Measurements from ENCODE around the gene MYO1A.
"Not testable (repeated sequence)": the region's sequence is repeated elsewhere in the genome, so short reads cannot be mapped to it uniquely, and the experiment has no call there.

MYO1A gene

DNA sequence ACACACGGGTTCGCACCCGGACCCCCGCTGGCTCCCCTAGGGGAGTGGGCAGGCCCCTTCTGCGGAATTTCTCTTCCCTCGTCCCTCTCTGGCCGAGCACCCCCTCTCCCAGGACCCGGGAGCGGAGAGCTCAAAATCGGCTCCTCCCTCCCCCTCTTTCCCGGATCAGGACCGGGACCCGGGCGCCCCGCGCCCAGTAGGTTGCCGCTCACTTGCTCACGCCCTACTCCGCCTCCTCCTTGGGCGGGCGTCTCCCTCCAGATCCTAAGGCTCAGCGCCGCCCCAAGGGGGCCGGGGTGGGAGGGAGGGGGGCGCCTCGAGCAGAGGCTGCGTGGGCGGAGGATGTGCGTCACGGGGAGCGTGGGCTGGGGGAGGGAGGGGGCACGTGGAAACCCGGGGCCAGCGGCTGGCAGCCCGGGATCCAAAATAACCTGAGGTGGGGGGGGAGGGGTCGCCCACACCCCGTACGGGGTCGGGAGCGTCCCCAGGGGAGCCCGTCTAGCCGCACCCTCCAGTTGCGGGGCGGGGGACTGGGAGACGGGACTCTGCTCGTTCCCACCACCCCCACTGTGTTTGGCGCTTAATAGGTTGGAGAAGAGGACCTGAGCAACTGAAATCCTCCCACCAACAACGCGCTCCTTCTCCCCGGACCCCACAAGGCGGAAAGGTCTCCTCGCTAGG lies 37.2 kb upstream of the MYO1A start:
- peak; percentile 92 to 97 (median 96) for DNase-seq (ENCODE audit: low read depth in 3 of 3)

DNA sequence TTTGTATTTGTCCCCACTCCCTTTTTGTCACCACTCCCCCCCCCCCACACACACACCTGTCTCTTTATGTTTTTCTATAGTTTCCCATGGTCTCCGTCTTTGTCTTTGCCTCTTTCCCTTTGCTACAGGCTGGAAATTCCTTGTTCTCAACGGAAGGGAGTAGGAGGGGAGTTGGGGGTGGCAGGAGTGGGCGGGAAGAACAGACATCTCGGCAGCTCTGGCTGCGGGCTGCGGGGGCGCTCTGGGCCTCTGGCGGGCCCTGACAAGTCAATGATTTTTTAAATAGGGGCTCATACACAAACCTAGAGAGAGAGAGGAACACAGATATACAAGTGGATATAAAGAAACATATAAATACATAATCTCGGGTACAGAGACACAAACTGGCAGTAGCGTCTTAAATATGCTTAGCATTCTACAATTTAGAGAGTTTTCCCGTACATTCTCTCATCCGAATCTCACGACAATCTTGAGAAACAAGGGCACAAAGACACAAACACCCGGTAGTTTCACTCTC lies 36.6 kb upstream of the MYO1A start:
- peak in 2 of 3 experiments; percentile 61 to 67 for DNase-seq (ENCODE audit: low read depth in 3 of 3)

DNA sequence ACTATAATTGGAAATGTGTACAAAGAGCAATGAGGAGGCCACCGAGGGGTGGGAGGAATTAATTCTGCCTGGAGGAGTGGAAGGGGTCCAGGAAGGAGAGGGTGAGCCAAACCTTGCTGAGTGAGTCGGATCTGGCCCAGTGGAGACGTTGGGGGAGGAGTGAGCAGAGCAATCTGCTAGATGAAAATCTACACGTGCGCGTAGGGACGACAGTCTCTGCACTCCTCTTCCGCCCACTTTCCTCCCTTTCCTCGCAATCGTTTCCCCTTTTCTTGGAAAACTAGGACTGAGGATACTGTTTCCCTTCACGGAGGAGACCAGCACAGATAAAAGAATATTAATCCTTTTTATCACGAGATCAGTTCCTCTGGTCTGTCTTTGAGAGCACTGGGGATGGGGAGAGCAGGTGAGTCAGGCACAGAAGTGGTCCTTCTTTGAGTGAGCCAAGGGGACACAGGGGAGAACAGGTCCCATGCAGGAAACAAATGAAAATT lies 36.1 kb upstream of the MYO1A start:
- DNase-seq (ENCODE audit: low read depth in 3 of 3) = no peak

DNA sequence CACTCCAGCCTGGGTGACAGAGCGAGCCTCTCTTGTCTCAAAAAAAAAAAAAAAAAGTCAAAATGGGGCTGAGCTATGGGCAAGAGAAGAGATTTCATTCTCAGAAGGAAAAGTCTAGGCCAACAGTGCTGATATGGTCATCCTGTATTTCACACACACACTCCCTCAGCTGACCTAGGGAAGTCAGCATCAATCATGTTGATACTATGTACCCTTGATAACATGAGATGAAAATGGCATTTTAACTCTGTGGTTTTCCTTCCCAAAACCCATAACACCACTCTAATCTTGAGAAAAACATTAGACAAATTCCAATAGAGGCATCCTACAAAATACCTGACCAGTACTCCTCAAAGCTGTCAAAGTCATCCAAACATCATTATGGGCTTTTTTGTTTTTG lies 30.9 kb upstream of the MYO1A start:
- no peak for DNase-seq (ENCODE audit: low read depth in 3 of 3)

DNA sequence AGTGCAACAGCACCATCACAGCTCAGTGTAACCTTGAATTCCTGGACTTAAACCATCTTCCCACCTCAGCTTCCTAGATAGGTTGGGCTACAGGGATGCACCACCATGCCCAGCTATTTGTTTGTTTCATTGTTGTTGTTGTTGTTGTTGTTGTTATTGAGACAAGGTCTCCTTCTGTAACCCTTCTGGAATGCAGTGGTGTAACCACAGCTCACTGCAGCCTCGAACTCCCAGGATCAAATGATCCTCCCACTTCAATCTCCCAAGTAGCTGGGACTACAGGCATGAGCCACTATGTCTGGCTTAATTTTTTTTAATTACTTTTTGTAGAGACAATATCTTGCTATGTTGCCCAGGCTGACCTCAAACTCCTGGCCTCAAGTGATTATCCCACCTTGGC lies 29.9 kb upstream of the MYO1A start:
- DNase-seq (ENCODE audit: low read depth in 3 of 3) = no peak

DNA sequence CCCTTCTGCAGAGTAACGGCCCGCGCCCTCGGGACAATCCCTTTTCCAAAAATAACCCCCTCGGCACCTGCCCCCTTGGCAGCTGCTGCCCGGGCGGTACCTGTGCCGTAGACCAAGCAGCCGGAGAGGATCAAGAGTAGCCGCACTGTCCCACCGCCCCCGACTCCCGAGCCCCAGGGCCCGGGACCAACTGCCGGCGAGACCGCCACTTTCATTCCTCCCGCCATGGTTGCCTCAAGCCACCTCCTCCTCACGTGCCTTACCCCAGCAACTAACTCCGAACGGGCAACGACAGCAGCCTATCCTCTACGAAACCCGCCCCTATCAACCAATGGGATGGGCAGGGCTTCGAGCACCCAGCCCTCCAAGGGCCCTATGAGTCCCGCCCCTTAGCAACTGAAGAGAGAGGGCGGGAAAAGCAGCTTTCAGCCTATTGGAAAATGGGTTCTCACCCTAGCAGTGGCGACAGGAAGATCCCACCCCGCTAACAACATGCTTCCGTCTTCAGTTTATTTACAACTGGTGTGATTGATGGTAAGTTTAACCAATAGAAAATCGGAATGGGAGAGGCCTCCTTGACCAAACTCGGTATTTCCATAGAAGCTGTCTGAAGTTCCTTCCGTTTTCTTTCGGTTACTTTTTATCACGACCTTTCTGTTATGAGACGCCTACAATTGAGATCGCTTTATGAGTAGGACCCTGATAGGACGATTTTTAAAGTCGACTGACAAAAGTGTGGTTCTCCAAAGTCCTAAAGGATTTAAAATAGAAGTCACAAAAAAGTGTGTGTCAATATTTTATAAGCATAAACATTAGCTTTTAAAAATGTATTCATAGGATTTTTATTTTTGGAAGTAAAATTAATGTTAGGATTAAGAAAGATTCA lies 28.8 kb upstream of the MYO1A start, which contains the start of gene NEMP1:
NEMP1 (minus strand) TSS at position 273 of the 886 bp plus-strand sequence; CDS start at position 227, 46 bp downstream.
- DNase-seq (ENCODE audit: low read depth in 3 of 3) = peak; percentile 68 to 93 (median 89)

DNA sequence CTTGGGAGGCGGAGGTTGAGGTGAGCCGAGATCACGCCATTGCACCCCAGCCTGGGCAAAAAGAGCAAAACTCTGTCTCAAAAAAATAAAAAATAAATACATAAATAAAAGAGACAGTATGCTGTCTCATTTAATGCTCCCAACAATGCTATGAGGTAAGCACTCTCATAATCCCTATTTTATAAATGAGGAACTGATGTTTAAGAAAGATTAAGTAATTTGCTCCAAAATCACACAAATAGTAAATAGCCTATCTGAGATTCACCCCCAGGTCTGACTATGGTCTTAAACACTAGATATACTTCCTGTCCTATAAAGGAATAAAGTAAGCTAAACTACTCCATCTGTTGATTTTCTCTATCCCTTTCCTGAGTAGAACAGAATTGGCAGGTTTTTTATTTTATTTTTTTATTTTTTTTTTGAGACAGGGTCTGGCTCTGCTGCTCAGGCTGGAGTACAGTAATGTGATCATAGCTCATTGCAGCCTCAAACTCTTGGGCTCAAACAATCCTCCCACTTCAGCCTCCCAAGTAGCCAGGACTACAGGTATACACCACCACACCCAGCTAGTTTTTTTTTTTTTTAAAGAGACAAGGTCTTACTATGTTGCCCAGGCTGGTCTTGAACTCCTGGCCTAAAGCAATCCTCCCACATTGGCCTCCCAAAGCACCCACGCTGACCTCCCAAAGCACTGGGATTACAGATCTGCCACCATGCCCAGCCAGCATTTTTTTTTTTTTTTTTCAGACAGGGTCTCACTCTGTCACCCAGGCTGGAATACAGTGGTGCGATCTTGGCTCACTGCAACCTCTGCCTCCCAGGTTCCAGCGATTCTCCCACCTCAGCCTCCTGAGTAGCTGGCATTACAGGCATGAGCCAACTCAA lies 23.9 kb upstream of the MYO1A start:
- not testable (repeated sequence) for DNase-seq (ENCODE audit: low read depth in 3 of 3)

DNA sequence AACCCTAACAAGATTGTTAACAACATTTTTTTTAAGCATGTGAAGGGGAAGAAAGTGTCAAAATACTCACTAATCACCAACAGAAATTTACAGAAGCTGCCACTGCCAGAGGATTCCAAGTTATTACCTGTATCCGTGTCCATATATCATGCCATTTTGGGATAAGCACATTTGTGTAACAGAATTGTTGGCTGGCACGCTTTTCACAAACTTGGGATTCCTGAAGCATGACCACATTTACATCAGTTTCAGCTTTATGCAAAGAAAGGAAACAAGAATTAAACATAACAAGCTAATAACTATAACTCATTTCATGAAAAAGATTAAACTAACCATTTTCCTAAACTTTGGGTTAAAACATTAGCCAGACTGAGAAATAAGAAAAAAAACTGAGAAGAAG lies 22.7 kb upstream of the MYO1A start:
- DNase-seq (ENCODE audit: low read depth in 3 of 3) = no peak

DNA sequence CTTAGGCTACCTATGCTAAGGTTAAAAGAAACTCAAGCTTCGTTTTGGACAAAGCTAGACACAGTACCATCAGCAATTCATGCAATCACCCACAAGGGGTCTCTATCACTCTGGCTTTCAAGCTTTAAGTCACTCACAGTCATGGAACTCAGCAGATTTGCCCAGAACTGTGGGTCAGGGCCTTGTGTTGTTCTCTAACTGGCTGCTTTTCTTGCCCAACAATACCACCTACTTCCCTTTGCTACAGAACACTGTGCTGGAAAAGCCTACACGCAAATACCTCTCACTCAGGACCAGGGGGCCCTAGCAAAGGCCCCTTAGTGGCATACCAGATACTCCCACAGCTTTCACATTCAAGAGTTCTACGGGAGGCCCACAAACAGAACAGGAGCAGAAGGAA lies 19.6 kb upstream of the MYO1A start:
- no peak for DNase-seq (ENCODE audit: low read depth in 3 of 3)

DNA sequence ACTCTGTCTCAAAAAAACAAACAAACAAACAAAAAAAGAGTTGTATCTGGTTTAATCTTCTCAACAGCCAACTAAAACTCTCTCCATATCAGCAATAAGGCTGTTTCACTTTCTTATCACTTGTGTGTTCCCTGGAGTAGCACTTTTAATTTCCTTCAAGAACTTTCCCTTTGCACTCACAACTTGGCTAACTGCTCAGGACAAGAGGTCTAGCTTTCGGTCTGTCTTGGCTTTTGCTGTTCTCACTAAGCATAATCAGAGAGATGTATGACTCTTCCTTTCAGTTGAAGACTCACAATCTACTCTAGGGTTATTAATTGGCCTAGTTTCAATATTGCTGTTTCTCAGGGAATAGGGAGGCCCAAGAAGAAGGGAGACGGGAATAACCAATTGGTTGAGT lies 16.3 kb upstream of the MYO1A start:
- no peak for DNase-seq (ENCODE audit: low read depth in 3 of 3)

DNA sequence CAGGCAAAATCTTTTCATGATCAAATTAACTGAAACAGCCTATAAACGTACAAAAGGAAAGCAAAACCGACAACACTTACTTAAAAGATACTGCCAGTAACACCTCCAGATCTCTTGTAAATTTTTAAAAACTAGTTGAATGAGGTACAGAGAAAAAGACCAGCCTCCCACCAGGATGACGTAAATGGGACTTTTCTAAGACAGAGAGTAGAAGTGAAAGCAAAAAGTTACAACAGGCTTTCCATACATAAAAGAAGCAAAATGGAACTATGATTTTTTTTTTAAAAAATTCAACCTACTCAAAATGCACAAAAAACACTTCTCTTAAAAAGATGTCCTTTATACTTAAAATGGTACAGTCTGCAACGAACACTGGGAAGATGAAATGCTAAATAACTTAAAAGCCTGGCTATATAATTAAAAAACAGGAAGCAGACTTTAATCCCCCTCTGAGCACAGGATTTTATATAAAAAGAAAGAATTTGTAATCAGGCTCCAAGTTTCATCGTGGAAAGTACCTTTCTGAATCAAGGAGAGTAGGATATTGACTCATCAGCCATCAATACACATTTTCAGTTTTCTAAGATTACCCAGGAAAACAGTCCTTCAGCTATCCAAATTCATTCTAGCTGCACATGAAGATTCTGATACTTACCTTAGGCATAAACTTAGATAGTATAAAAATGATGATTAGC lies 14.2 kb upstream of the MYO1A start:
- peak in 1 of 3 experiments; percentile 31 for DNase-seq (ENCODE audit: low read depth in 3 of 3)

DNA sequence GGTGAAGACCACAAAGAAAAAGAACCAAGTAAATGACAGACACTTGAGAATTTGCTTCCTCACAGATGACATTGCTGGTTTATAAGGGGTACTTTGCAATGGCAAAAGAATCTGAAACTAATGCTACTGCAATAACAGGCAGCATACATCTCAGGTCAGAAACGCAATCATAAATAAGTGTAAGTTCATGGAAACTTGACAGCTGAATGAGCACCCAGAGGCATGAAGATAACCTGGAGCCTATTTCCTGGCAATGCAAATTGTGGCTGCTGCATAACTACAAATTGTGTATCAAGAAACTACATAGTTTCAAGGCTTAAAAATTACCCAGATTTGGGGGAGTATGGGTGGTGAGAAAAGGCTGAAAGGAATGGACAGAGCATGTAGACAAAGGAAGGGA lies 8.5 kb upstream of the MYO1A start:
- DNase-seq (ENCODE audit: low read depth in 3 of 3) = no peak

DNA sequence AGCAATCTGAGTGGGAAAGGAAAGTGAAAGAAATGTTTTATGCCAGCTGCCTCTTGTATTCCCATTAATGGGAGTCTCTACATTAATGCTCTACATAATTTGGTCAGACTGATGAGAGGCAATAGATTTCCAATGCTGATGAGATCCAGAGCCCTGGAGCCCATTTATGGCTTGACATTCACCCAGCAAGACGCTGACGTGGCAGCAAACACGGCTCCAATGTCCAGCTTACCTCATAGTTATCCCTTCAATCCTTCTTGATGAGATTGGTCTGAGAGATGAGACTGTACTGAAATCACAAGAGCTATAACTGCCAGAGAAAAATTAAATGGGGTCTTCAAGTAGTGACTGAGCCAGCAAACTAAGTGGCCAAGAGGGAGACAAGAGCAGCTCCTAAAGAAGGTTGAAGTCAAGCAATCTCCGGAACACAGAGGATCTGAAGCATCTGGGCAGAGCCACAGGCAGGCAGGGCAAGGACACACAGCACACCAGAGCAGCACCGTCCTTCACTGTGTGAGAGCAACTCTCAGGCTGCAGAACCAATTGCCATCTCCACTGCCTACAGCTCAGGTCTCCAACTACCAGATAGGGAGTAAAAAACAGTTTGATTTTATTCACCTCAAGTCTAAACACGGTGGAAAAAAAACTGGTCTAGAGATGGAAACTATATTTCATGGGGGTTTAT lies 7.3 kb upstream of the MYO1A start:
- no peak for DNase-seq (ENCODE audit: low read depth in 3 of 3)

DNA sequence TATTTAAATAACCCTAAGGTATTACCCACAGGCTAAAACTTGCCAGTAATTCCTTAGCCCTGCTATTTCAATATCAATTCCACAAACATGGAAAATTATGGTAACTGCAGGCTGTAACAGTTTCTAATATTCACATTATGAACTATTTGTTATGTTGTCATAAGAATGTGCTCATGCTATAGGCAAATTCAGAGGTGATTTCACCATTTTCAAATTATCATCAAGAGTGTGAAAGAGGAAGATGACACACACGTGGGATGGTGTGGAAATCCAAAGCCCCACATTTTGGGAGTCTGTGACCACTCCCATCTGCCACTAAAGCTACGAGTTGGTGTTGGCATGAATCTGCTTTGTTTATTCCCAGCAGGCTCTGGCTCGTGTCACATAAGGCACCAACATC lies 5.9 kb upstream of the MYO1A start:
- no peak for DNase-seq (ENCODE audit: low read depth in 3 of 3)

DNA sequence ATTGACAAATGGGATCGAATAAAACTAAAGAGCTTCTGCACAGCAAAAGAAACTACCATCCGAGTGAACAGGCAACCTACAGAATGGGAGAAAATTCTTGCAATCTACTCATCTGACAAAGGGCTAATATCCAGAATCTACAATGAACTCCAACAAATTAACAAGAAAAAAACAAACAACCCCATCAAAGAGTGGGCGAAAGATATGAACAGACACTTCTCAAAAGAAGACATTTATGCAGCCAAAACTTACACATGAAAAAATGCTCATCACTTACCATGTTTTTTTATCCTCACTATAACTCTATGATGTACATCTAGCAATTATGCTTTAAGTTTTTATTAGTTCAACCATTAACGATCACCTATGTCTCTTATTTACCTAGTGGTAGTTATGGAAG lies 4.0 kb upstream of the MYO1A start:
- not testable (repeated sequence) for DNase-seq (ENCODE audit: low read depth in 3 of 3)

DNA sequence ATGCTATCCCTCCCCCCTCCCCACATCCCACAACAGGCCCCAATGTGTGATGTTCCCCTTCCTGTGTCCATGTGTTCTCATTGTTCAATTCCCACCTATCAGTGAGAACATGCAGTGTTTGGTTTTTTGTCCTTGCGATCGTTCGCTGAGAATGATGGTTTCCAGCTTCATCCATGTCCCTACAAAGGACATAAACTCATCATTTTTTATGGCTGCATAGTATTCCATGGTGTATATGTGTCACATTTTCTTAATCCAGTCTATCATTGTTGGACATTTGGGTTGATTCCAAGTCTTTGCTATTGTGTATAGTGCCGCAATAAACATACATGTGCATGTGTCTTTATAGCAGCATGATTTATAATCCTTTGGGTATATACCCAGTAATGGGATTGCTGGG lies 3.2 kb upstream of the MYO1A start:
- DNase-seq (ENCODE audit: low read depth in 3 of 3) = not testable (repeated sequence)

DNA sequence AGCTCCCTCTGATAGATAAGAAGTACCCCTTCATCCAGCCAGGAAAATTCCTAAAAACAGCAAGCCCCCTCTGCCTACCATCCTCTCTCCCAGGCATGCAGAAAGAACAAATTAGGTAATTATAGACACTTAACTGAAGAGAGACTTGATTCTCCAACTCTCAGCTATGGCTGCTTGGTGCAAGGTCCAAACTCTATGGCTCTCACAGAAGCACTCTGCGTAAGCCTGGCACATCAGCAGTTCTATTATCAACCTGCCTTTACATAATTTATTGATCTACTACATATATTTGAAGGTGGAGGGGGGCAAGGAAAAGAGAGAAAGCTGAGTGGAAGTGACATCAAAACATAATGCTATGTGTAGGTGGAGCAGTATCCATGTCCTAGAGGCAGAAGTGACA lies 1.1 kb upstream of the MYO1A start:
- DNase-seq (ENCODE audit: low read depth in 3 of 3) = no peak

DNA sequence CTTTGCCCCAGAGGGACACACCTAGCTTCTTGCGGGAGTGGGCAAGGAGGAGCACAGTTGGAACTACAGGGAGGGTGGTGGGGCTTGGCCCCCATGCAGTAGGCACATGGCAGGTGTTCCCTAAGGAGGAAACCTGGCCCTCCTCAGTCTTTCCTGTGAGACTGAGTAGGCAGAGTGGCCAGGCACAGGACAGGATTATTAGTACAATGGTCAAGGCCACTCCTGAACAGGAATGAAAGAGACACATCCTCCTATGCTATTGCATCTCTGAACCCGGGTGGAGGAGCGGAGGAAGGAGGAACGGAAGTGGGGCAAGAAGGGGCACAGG lies 846 bp downstream of the MYO1A start:
- DNase-seq (ENCODE audit: low read depth in 3 of 3) = no peak

DNA sequence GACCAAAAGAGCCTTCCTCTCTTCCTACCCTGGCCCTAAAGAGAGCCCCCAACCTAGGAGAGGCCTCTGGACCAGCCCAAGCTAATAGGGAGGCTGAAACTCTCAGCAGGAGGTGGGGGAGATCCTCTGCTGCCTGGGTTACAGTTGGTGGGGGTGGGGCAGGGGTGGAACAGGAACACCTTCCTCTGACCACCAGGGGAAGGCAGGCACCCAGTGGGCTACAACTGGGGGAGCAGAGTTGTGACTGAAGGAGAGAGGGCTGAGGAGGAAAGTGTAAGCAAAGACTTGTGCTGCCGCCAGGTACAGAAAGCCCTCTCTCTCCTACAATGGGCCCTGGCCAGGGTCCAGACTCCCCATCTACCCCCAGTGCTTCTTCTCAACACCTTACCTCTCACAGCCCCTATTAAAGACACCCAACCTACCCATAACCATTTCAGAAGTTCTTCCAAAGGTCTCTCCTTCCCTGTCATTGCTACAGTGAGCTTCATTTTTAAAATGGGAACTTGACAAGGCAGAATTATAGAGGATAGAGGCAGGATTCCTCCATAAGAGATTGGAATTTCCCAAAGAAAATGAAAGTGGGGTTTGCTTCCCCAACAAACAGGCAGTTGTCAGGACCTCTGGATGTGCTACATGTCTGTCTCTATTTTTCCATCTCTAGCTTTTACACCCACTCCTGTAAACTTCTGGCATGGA lies 1.4 kb downstream of the MYO1A start:
- no peak for DNase-seq (ENCODE audit: low read depth in 3 of 3)

DNA sequence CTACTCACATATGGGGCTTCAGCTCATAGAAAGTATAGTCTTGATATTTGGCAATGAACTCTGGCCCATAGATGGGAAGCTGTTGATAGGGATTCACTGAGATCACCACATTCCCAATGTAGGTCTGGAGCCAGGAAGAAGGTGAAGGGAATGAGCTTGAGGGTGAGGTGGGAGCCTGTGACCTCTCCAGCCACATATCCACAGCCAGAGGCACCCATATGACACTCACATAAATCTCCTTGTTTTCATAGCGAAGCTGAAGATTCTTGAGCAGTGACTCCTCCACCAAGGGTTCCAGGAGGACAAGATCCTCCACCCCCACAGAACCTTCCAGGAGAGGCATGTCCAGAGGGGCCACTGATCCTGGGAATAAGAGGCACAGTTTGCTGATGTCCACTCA lies 1.9 kb downstream of the MYO1A start:
- no peak for DNase-seq (ENCODE audit: low read depth in 3 of 3)
